ENCODE data around the gene ZNF506.
"Not testable (repeated sequence)": the region's sequence is repeated elsewhere in the genome, so short reads cannot be mapped to it uniquely, and the experiment has no call there.

Gene ZNF506

GRCh38 chr19:19743921-19744320 is 77.6 kb downstream of the ZNF506 start:
- DNase-seq: not testable (repeated sequence)

- no peak for DNase-seq
These were observed 78.4 kb downstream of the ZNF506 start for GRCh38 chr19:19743176-19743575.

DNA sequence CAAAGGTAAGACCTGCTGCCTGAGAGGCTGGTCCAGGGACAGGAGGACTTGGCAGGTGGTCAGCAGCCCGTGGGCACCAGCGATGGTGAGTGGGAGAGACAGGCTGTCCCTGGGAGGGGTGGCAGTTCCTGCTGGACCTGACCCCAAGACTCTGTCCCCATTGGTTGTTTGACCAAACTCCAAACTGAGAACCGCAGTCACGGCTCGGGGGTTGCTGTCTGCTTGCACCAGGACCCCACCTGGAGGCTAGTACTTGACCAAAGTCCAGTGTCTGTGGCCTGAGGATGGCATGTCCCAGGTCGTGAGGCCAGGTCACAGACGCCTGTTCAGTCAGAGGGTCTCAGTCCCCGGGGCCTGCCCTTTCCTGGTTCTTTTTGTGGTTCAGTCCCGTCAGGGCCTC is 78.8 kb downstream of the ZNF506 start:
- no peak for DNase-seq
